Keratinocyte (primary cell): ENCODE results near the gene HIVEP2.

Experiments
- EZH2 ChIP-seq: IDR thresholded peaks from one replicate; pipeline ENCODE4 v1.6.1; 2012; ENCODE audit warnings: inconsistent platforms, mild to moderate bottlenecking, low read length, moderate library complexity
- TF ChIP-seq, protein P1 (sequence below), 3 experiments: IDR thresholded peaks in 1 of 3; conservative IDR thresholded peaks in 1 of 3; optimal IDR thresholded peaks in 1 of 3; 2 replicates in 2 of 3; 3 replicates in 1 of 3; pipeline versions ENCODE3 to v1.5.1; 2011; ENCODE audit warnings: low read length in 3 of 3, mild to moderate bottlenecking in 3 of 3, moderate library complexity in 2 of 3, control low read depth in 1 of 3, inconsistent platforms in 1 of 3; ENCODE audit not compliant: insufficient read depth in 2 of 3; ENCODE audit errors: extremely low read depth in 1 of 3

- TF ChIP-seq, protein P1, sequence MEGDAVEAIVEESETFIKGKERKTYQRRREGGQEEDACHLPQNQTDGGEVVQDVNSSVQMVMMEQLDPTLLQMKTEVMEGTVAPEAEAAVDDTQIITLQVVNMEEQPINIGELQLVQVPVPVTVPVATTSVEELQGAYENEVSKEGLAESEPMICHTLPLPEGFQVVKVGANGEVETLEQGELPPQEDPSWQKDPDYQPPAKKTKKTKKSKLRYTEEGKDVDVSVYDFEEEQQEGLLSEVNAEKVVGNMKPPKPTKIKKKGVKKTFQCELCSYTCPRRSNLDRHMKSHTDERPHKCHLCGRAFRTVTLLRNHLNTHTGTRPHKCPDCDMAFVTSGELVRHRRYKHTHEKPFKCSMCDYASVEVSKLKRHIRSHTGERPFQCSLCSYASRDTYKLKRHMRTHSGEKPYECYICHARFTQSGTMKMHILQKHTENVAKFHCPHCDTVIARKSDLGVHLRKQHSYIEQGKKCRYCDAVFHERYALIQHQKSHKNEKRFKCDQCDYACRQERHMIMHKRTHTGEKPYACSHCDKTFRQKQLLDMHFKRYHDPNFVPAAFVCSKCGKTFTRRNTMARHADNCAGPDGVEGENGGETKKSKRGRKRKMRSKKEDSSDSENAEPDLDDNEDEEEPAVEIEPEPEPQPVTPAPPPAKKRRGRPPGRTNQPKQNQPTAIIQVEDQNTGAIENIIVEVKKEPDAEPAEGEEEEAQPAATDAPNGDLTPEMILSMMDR (optimal IDR thresholded peaks at IDR 0.05 in 1 of 3, IDR thresholded peaks at IDR 0.05 in 1 of 3, conservative IDR thresholded peaks at IDR 0.05 in 1 of 3; ENCODE audit: extremely low read depth in 1 of 3, insufficient read depth in 2 of 3, low read length in 3 of 3): no peak
- TF ChIP-seq EZH2: no peak
Measured at GRCh38 chr6:142846459-142846831, 98.5 kb downstream of the HIVEP2 start.
